H1 (cell line): ENCODE results near the gene CFH. TPM values are rescaled to one million over a fixed set of nuclear protein-coding genes. Genes with fewer than 3 reads are reported as not detected.

Experiments used
- CHD2 ChIP-seq: IDR thresholded peaks from 2 replicates; pipeline ENCODE4 v1.6.1; 2012; ENCODE audit warnings: low read length, improper control_type of control experiment
- FOSL1 ChIP-seq: IDR thresholded peaks from 2 replicates; pipeline ENCODE4 v1.6.1; 2011; ENCODE audit warnings: mild to moderate bottlenecking, low read depth, low read length, moderate library complexity; ENCODE audit not compliant: insufficient read depth
- HDAC6 ChIP-seq: IDR thresholded peaks from one replicate; pipeline ENCODE4 v1.7.1; 2012; ENCODE audit warnings: low read depth, mild to moderate bottlenecking, inconsistent platforms, low read length, moderate library complexity
- POLR2A ChIP-seq, 2 experiments: IDR thresholded peaks; 1 replicate in 1 of 2; 2 replicates in 1 of 2; pipeline ENCODE4 v1.6.1; 2011; ENCODE audit warnings: low read depth in 2 of 2, low read length in 2 of 2, mild to moderate bottlenecking in 2 of 2; ENCODE audit errors: control extremely low read depth in 1 of 2
- SIN3A ChIP-seq, 2 experiments: IDR thresholded peaks in 1 of 2; conservative IDR thresholded peaks in 1 of 2; 2 replicates each; pipeline ENCODE4 v1.6.1; 2011 to 2012; ENCODE audit warnings: low read length in 2 of 2, improper control_type of control experiment in 1 of 2, low read depth in 1 of 2, mild to moderate bottlenecking in 1 of 2
- TCF12 ChIP-seq: IDR thresholded peaks from 2 replicates; pipeline ENCODE4 v1.6.1; 2011; ENCODE audit warnings: low read depth, mild to moderate bottlenecking, low read length
- polyA plus RNA-seq, 7 experiments: library from polyadenylated mRNA; depleted of rRNA in 3 of 7; stranded (reverse) in 5 of 7; unstranded in 2 of 7; fragments of >200 nt in 5 of 7; fragments of 200-250 nt in 2 of 7; gene quantifications; 1 replicate in 5 of 7; 2 replicates in 1 of 7; 4 replicates in 1 of 7; pipeline versions ENCODE4 v1.2.1 to v1.2.3, GENCODE V29; 2011 to 2013; ENCODE audit warnings: missing spikeins in 2 of 7, mixed read lengths in 2 of 7
- total RNA-seq: library from RNA; stranded (reverse); fragmentation: NEBNext Ultra II Directional; extraction: Animal tissue kit (Norgen Biotek cat#: 25700); gene quantifications from 2 replicates; pipeline ENCODE4 v1.2.1, GENCODE V29; 2021
- TF ChIP-seq, protein P1 (sequence below): fragments of 300-600 bp; sonication (generic); IDR thresholded peaks from 2 replicates; pipeline ENCODE4 v1.7.1; 2012; ENCODE audit warnings: low read length, moderate library complexity, mild to moderate bottlenecking, inconsistent platforms; ENCODE audit not compliant: insufficient replicate concordance

Gene CFH
- total and polyA plus RNA-seq, 2 of the 8 experiments (the other 6 are each of a cell fraction or from before 2014, with no cell fraction given) = not detected

DNA sequence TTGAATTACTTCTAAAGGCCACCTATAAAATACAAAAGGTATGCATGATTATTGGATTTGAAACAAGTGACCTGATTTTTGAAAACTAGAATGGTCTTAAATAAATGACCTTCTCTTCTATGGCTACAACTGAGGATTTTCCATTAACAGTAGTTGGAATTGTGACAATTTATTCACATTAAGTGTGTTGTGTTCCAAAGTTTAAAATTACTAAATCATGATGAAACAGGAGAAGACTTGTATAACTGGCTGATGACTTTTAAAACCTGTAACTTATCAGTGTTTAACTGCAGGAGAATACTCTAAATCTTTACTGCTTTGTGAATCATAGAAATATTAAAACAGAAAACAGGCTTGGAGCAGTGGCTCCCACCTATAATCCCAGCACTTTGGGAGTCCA lies 48.2 kb upstream of the CFH start (continued):
- TF ChIP-seq, protein P1, sequence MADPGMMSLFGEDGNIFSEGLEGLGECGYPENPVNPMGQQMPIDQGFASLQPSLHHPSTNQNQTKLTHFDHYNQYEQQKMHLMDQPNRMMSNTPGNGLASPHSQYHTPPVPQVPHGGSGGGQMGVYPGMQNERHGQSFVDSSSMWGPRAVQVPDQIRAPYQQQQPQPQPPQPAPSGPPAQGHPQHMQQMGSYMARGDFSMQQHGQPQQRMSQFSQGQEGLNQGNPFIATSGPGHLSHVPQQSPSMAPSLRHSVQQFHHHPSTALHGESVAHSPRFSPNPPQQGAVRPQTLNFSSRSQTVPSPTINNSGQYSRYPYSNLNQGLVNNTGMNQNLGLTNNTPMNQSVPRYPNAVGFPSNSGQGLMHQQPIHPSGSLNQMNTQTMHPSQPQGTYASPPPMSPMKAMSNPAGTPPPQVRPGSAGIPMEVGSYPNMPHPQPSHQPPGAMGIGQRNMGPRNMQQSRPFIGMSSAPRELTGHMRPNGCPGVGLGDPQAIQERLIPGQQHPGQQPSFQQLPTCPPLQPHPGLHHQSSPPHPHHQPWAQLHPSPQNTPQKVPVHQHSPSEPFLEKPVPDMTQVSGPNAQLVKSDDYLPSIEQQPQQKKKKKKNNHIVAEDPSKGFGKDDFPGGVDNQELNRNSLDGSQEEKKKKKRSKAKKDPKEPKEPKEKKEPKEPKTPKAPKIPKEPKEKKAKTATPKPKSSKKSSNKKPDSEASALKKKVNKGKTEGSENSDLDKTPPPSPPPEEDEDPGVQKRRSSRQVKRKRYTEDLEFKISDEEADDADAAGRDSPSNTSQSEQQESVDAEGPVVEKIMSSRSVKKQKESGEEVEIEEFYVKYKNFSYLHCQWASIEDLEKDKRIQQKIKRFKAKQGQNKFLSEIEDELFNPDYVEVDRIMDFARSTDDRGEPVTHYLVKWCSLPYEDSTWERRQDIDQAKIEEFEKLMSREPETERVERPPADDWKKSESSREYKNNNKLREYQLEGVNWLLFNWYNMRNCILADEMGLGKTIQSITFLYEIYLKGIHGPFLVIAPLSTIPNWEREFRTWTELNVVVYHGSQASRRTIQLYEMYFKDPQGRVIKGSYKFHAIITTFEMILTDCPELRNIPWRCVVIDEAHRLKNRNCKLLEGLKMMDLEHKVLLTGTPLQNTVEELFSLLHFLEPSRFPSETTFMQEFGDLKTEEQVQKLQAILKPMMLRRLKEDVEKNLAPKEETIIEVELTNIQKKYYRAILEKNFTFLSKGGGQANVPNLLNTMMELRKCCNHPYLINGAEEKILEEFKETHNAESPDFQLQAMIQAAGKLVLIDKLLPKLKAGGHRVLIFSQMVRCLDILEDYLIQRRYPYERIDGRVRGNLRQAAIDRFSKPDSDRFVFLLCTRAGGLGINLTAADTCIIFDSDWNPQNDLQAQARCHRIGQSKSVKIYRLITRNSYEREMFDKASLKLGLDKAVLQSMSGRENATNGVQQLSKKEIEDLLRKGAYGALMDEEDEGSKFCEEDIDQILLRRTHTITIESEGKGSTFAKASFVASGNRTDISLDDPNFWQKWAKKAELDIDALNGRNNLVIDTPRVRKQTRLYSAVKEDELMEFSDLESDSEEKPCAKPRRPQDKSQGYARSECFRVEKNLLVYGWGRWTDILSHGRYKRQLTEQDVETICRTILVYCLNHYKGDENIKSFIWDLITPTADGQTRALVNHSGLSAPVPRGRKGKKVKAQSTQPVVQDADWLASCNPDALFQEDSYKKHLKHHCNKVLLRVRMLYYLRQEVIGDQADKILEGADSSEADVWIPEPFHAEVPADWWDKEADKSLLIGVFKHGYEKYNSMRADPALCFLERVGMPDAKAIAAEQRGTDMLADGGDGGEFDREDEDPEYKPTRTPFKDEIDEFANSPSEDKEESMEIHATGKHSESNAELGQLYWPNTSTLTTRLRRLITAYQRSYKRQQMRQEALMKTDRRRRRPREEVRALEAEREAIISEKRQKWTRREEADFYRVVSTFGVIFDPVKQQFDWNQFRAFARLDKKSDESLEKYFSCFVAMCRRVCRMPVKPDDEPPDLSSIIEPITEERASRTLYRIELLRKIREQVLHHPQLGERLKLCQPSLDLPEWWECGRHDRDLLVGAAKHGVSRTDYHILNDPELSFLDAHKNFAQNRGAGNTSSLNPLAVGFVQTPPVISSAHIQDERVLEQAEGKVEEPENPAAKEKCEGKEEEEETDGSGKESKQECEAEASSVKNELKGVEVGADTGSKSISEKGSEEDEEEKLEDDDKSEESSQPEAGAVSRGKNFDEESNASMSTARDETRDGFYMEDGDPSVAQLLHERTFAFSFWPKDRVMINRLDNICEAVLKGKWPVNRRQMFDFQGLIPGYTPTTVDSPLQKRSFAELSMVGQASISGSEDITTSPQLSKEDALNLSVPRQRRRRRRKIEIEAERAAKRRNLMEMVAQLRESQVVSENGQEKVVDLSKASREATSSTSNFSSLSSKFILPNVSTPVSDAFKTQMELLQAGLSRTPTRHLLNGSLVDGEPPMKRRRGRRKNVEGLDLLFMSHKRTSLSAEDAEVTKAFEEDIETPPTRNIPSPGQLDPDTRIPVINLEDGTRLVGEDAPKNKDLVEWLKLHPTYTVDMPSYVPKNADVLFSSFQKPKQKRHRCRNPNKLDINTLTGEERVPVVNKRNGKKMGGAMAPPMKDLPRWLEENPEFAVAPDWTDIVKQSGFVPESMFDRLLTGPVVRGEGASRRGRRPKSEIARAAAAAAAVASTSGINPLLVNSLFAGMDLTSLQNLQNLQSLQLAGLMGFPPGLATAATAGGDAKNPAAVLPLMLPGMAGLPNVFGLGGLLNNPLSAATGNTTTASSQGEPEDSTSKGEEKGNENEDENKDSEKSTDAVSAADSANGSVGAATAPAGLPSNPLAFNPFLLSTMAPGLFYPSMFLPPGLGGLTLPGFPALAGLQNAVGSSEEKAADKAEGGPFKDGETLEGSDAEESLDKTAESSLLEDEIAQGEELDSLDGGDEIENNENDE = no peak
- TF ChIP-seq CHD2 (no peak), SIN3A (conservative IDR thresholded peaks at IDR 0.05 in 1 of 2, IDR thresholded peaks at IDR 0.05 in 1 of 2; ENCODE audit: low read depth in 1 of 2, low read length in 2 of 2) (no peak), POLR2A (IDR thresholded peaks at IDR 0.05; ENCODE audit: control extremely low read depth in 1 of 2, low read depth in 2 of 2, low read length in 2 of 2) (no peak), FOSL1 (no peak), TCF12 (no peak), HDAC6 (no peak)
- TF ChIP-seq, all 59 proteins: peak for 0
